Measurements from ENCODE around the gene HPSE. TPM values are rescaled to one million over a fixed set of nuclear protein-coding genes. Genes with fewer than 3 reads are reported as not detected.

Gene HPSE
- total RNA-seq, 4 donors from 2014 or later, result 0.63 to 3.1 (median 1.3) TPM

DNA sequence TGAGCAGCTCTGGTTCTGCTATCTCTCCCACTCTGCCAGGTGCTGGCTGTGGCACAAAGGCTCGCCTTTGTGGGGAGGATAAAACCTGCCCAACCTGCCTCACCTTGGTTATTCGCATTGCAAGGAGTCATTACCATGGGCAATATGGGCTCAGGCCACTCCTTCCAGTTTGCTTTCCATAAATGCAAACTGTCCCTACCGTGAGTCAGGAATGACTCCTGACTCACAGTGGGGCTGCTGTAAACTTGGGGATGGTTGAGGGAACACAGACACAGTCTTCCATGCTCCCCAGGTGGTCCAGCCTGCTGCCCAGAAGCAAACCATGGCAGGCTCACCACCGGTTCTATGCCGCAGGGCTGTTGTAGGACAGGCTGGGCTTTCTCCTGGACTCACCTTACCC is 86.2 kb downstream of the HPSE start:
- 97 to 98% methylated on average over 4 to 5 of the region's 5 CpGs for WGBS, 2 donors
- no peak for DNase-seq
- no peaks in the 10 kb centered on the region for H3K36me3 ChIP-seq
- no peak overlapping the region for H3K4me3 ChIP-seq (replicated peaks in 1 of 3)
- H3K27me3 ChIP-seq, result no peaks in the 10 kb centered on the region
- peaks cover 0 to 11% of the 10 kb centered on the region in 2 donors for H3K4me1 ChIP-seq
- intact Hi-C loops (cut with DNase I), result no loop called here
- TF ChIP-seq, protein P1, sequence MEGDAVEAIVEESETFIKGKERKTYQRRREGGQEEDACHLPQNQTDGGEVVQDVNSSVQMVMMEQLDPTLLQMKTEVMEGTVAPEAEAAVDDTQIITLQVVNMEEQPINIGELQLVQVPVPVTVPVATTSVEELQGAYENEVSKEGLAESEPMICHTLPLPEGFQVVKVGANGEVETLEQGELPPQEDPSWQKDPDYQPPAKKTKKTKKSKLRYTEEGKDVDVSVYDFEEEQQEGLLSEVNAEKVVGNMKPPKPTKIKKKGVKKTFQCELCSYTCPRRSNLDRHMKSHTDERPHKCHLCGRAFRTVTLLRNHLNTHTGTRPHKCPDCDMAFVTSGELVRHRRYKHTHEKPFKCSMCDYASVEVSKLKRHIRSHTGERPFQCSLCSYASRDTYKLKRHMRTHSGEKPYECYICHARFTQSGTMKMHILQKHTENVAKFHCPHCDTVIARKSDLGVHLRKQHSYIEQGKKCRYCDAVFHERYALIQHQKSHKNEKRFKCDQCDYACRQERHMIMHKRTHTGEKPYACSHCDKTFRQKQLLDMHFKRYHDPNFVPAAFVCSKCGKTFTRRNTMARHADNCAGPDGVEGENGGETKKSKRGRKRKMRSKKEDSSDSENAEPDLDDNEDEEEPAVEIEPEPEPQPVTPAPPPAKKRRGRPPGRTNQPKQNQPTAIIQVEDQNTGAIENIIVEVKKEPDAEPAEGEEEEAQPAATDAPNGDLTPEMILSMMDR (IDR thresholded peaks at IDR 0.05), result no peak
- TF ChIP-seq POLR2A (IDR thresholded peaks at IDR 0.05), result no peak
- H3K9me3 ChIP-seq, result no peaks in the 10 kb centered on the region
- H3K27ac ChIP-seq, result no peak overlapping the region

DNA sequence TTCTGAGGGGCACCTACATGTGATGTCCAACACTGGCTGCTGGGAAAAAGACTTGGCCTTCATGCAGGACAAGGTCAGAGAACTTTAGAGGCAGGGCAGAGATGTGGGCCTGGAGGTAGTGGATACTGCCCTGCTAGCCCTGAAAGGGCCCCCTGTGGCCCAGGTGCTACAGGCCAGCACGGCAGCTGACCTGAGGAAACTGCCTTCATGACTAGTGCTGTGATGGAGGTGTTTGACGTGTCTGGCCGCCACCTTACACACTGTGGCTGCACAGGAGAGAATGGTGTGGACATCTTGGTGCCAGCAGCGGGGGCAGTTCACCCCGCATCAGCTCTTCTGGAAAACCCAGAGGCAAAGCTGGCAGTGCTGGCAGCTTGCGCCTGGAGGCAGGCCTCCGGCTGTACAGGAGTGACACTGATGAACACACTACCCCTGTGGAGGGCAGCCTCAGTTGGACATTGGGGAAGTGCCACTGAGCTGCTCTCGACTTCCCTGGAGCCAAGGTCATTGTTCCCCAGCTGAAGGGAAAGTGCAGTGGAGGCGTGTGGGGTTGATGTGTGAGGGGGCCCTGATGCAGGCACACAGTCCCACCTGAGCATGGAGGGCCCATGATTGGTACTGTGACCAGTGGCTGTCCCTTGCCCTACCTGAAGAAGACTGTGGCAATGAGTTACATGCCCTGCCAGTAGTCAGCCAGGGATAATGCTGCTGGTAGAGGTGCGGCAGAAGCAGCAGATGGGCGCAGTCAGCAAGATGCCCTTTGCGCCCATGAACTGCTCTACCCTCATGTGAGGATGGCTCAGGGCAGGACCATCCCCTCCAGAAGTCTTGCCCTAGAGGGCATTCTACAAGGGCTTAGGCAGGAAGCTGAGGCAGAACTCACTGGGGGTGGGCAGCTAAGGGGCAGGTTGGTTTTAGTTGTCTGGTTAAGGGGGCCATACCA is 87.0 kb downstream of the HPSE start:
- no peaks in the 10 kb centered on the region for H3K9me3 ChIP-seq
- H3K4me1 ChIP-seq, result peaks cover 0 to 10% of the 10 kb centered on the region in 2 donors
- no peaks in the 10 kb centered on the region for H3K27me3 ChIP-seq
- no peak for DNase-seq
- TF ChIP-seq, protein P1 (IDR thresholded peaks at IDR 0.05), result no peak
- no peak for TF ChIP-seq POLR2A (IDR thresholded peaks at IDR 0.05)
- no peaks in the 10 kb centered on the region for H3K36me3 ChIP-seq
- WGBS, 2 donors, result 73 to 96% methylated on average over 6 to 11 of the region's 12 CpGs
- no peak overlapping the region for H3K4me3 ChIP-seq (replicated peaks in 1 of 3)
- intact Hi-C loops (cut with DNase I), result no loop called here
- H3K27ac ChIP-seq, result no peak overlapping the region

Small RNA genes lying within 50 kb of the gene (small RNA-seq; reads per million reads assigned to genes)
- not detected for gene AC114781.5

Other genes starting within 250 kb of the HPSE start
- 1 to 10 TPM in 3 of 4 donors, under 1 TPM in 1; 0.44 to 3.7 (median 2.0) TPM for gene PLAC8, start 220.1 kb downstream of the HPSE start, total RNA-seq
- gene COQ2, start 50.0 kb downstream of the HPSE start, total RNA-seq, result 10 to 100 TPM in 3 of 4 donors, 1 to 10 TPM in 1; 6.0 to 29.1 (median 14.0) TPM
- 10 to 100 TPM; 20.6 to 39.9 (median 28.5) TPM for gene HELQ, start 121.0 kb upstream of the HPSE start, total RNA-seq
- 10 to 100 TPM; 21.6 to 25.9 (median 22.3) TPM for gene MRPS18C, start 121.2 kb upstream of the HPSE start, total RNA-seq
- 10 to 100 TPM; 14.0 to 26.5 (median 18.3) TPM for gene ABRAXAS1, start 150.3 kb upstream of the HPSE start, total RNA-seq
- gene GPAT3, start 201.3 kb upstream of the HPSE start, total RNA-seq, result 10 to 100 TPM; 38.3 to 73.5 (median 62.9) TPM